ENCODE measurements around the gene IFI27L1. TPM values are rescaled to one million over a fixed set of nuclear protein-coding genes. Genes with fewer than 3 reads are reported as not detected.

Gene IFI27L1
- total RNA-seq, 1 donor from 2014 or later: 13.0 TPM

GRCh38 chr14:94132285-94132887 lies 51.3 kb downstream of the IFI27L1 start:
- peak; percentile 53 to 71 for DNase-seq (ENCODE audit: low read depth in 2 of 2)

GRCh38 chr14:94135476-94135875 lies 54.4 kb downstream of the IFI27L1 start:
- no peak for DNase-seq (ENCODE audit: low read depth in 2 of 2)

GRCh38 chr14:94136575-94137331 lies 55.6 kb downstream of the IFI27L1 start:
- DNase-seq (ENCODE audit: low read depth in 2 of 2): peak; percentile 67 to 76

- DNase-seq (ENCODE audit: low read depth in 2 of 2): no peak
Observed at GRCh38 chr14:94138251-94138650, 57.1 kb downstream of the IFI27L1 start.

- DNase-seq (ENCODE audit: low read depth in 2 of 2): no peak
Observed at GRCh38 chr14:94139006-94139405, 57.9 kb downstream of the IFI27L1 start.

- DNase-seq (ENCODE audit: low read depth in 2 of 2): no peak
Observed at GRCh38 chr14:94139421-94139820, 58.3 kb downstream of the IFI27L1 start.

GRCh38 chr14:94142247-94142646 lies 61.1 kb downstream of the IFI27L1 start:
- no peak for DNase-seq (ENCODE audit: low read depth in 2 of 2)

- no peak for DNase-seq (ENCODE audit: low read depth in 2 of 2)
Observed at GRCh38 chr14:94142836-94143235, 61.7 kb downstream of the IFI27L1 start.

GRCh38 chr14:94143239-94143638 lies 62.1 kb downstream of the IFI27L1 start:
- peak in 1 of 2 donors; percentile 12 for DNase-seq (ENCODE audit: low read depth in 2 of 2)

GRCh38 chr14:94143711-94144110 lies 62.6 kb downstream of the IFI27L1 start:
- DNase-seq (ENCODE audit: low read depth in 2 of 2): no peak

- no peak for DNase-seq (ENCODE audit: low read depth in 2 of 2)
Observed at GRCh38 chr14:94144765-94145164, 63.7 kb downstream of the IFI27L1 start.

GRCh38 chr14:94145902-94146527 lies 64.9 kb downstream of the IFI27L1 start:
- DNase-seq (ENCODE audit: low read depth in 2 of 2): peak in 1 of 2 donors; percentile 16

Other genes starting within 250 kb of the IFI27L1 start
- gene FAM181A, start 154.0 kb upstream of the IFI27L1 start, total RNA-seq: not detected in 2 replicates
- not detected in 2 replicates for gene ASB2, start 104.7 kb upstream of the IFI27L1 start, total RNA-seq
- not detected in 2 replicates for gene CCDC197, start 84.0 kb upstream of the IFI27L1 start, total RNA-seq
- 0.64 and 0.89 TPM in 2 replicates for gene OTUB2, start 55.0 kb upstream of the IFI27L1 start, total RNA-seq
- gene DDX24, start 108 bp upstream of the IFI27L1 start, total RNA-seq: 63.3 and 90.8 TPM in 2 replicates
- gene IFI27, start 29.4 kb downstream of the IFI27L1 start, total RNA-seq: 54.5 and 62.0 TPM in 2 replicates
- gene IFI27L2, start 48.3 kb downstream of the IFI27L1 start, total RNA-seq: 5.2 and 8.9 TPM in 2 replicates
- gene PPP4R4, start 93.0 kb downstream of the IFI27L1 start, total RNA-seq: not detected in 2 replicates
- gene SERPINA10, start 212.0 kb downstream of the IFI27L1 start, total RNA-seq: not detected in 2 replicates
- gene SERPINA6, start 242.0 kb downstream of the IFI27L1 start, total RNA-seq: not detected in 2 replicates